Measurements from ENCODE around the gene RABGAP1L. TPM values are rescaled to one million over a fixed set of nuclear protein-coding genes. Genes with fewer than 3 reads are reported as not detected.

RABGAP1L gene
- total RNA-seq, 4 donors from 2014 or later, result 48.2 to 102 (median 59.1) TPM

DNA sequence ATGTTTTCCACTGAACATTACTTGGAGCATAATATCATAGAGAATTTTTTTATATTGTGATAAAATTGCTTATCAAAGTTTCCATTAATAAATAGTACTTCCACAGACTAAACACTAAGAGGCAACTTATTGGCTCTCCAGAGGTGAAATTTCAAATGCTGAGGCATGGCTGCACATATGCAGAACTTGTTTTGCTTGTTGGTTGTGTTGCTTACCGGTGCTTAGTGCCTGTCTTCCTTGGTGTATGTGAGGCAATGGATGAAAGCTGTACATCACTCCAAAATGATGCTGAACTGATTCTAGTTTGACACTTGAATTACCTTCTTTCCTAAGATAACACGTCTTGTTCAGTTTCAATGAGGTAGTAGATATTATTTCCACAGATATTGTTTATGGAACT, 258.6 kb downstream of the RABGAP1L start:
- TF ChIP-seq EP300 (IDR thresholded peaks at IDR 0.05) (no peak), POLR2AphosphoS5 (IDR thresholded peaks at IDR 0.05) (no peak), POLR2A (IDR thresholded peaks at IDR 0.05) (no peak)
- TF ChIP-seq, protein P1, sequence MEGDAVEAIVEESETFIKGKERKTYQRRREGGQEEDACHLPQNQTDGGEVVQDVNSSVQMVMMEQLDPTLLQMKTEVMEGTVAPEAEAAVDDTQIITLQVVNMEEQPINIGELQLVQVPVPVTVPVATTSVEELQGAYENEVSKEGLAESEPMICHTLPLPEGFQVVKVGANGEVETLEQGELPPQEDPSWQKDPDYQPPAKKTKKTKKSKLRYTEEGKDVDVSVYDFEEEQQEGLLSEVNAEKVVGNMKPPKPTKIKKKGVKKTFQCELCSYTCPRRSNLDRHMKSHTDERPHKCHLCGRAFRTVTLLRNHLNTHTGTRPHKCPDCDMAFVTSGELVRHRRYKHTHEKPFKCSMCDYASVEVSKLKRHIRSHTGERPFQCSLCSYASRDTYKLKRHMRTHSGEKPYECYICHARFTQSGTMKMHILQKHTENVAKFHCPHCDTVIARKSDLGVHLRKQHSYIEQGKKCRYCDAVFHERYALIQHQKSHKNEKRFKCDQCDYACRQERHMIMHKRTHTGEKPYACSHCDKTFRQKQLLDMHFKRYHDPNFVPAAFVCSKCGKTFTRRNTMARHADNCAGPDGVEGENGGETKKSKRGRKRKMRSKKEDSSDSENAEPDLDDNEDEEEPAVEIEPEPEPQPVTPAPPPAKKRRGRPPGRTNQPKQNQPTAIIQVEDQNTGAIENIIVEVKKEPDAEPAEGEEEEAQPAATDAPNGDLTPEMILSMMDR (IDR thresholded peaks at IDR 0.05), result no peak
- no peak overlapping the region for H3K27ac ChIP-seq
- 69% methylated on average over 2 of the region's 2 CpGs for WGBS
- H3K36me3 ChIP-seq, result no peaks in the 10 kb centered on the region
- no peaks in the 10 kb centered on the region for H3K9me3 ChIP-seq
- no peak overlapping the region for H3K4me3 ChIP-seq
- no peak for DNase-seq (ENCODE audit: low spot score in 2 of 2)
- H3K4me1 ChIP-seq, result no peaks in the 10 kb centered on the region
- no peaks in the 10 kb centered on the region for H3K27me3 ChIP-seq

DNA sequence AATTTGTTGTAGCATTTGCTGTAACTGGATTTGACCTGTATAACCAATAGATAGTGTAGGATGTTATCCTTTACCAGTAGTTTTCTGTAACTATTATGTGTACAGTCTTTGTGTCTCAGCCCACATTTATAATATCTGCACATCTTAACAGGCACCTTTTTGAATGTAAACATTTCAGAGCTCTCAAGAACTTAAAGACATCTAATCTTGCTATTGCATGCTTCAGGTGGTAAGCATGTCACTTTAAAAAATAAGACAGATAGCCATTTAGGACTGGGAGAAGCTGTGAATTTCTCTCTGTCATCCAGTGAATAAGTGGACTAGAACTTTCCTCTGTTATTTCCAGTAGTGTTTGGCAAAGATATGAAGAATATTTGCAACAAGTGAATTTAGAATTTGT, 265.8 kb downstream of the RABGAP1L start:
- Histone ChIP-seq H3K27me3 (no peaks in the 10 kb centered on the region), H3K27ac (no peak overlapping the region), H3K9me3 (no peaks in the 10 kb centered on the region), H3K36me3 (no peaks in the 10 kb centered on the region), H3K4me1 (no peaks in the 10 kb centered on the region), H3K4me3 (no peak overlapping the region)
- TF ChIP-seq EP300 (IDR thresholded peaks at IDR 0.05) (no peak), POLR2AphosphoS5 (IDR thresholded peaks at IDR 0.05) (no peak), POLR2A (IDR thresholded peaks at IDR 0.05) (no peak)
- TF ChIP-seq, protein P1 (IDR thresholded peaks at IDR 0.05), result no peak
- no peak for DNase-seq (ENCODE audit: low spot score in 2 of 2)

DNA sequence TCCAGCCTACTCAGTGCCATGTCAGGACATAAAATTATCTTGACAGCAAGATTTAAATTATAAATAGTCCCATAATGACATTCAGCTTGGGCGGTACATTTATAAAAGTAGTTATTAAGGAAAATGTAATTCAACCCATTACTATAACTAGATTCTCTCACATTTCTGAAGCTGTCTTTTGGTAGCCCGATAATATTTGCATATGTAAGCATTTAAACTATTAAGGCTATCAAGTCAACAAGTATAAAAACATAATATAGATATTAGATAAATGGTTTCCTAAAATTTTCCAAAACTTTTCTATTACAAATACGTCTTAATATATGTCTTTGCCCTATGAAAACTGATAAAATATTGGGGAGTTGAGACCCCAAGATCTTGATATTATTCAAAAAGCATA, 266.8 kb downstream of the RABGAP1L start:
- Histone ChIP-seq H3K36me3 (no peaks in the 10 kb centered on the region), H3K27me3 (no peaks in the 10 kb centered on the region), H3K4me1 (no peaks in the 10 kb centered on the region), H3K27ac (no peak overlapping the region), H3K9me3 (no peaks in the 10 kb centered on the region), H3K4me3 (no peak overlapping the region)
- no peak for DNase-seq (ENCODE audit: low spot score in 2 of 2)
- TF ChIP-seq POLR2A (IDR thresholded peaks at IDR 0.05) (no peak), POLR2AphosphoS5 (IDR thresholded peaks at IDR 0.05) (no peak), EP300 (IDR thresholded peaks at IDR 0.05) (no peak)
- TF ChIP-seq, protein P1 (IDR thresholded peaks at IDR 0.05), result no peak
- 80% methylated on average over 3 of the region's 3 CpGs for WGBS

DNA sequence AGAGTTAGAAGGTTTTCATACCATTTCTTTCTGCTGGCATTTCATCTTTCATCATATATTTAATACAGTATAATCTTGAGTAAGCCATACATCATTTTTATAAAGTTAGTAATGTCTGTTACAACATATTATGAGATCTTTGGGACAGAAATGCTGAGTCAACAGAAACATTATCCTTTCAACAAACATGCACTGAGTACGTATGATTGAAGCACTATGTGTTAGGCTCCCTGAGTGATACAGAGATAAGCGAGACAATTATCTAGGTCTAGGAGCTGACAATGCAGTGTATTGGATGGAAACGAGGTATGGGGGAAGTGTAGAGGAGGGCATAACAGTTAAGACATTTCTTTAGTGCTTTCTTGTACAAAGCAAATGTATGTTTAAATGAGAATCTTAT, 268.7 kb downstream of the RABGAP1L start:
- no peak for DNase-seq (ENCODE audit: low spot score in 2 of 2)
- H3K36me3 ChIP-seq, result no peaks in the 10 kb centered on the region
- no peaks in the 10 kb centered on the region for H3K9me3 ChIP-seq
- no peak overlapping the region for H3K4me3 ChIP-seq
- no peaks in the 10 kb centered on the region for H3K4me1 ChIP-seq
- TF ChIP-seq POLR2A (IDR thresholded peaks at IDR 0.05), result no peak
- no peak for TF ChIP-seq EP300 (IDR thresholded peaks at IDR 0.05)
- TF ChIP-seq, protein P1 (IDR thresholded peaks at IDR 0.05), result no peak
- no peak for TF ChIP-seq POLR2AphosphoS5 (IDR thresholded peaks at IDR 0.05)
- H3K27me3 ChIP-seq, result no peaks in the 10 kb centered on the region
- WGBS, result 71% methylated on average over 3 of the region's 3 CpGs
- no peak overlapping the region for H3K27ac ChIP-seq

DNA sequence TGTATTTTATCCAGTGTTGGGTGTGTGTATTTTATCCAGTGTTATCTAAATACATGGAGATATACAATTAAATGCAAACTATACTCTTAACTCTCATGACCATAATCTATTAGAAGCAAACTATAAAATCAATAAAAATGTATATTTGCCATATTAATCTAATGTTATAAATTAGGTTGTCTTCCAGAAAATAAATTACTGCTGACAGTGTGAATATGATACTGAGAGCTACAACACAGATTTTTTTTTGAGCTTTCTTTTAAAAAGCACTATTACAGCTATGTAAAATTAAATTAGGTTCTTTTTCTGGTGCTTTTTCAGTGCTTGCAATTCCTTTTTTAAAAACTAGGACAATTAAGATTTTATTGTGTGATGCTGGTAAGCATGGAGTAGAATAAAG, 269.4 kb downstream of the RABGAP1L start:
- no peak for DNase-seq (ENCODE audit: low spot score in 2 of 2)
- H3K4me3 ChIP-seq, result no peak overlapping the region
- H3K27ac ChIP-seq, result no peak overlapping the region
- no peaks in the 10 kb centered on the region for H3K4me1 ChIP-seq
- TF ChIP-seq POLR2AphosphoS5 (IDR thresholded peaks at IDR 0.05), result no peak
- TF ChIP-seq EP300 (IDR thresholded peaks at IDR 0.05), result no peak
- no peak for TF ChIP-seq POLR2A (IDR thresholded peaks at IDR 0.05)
- TF ChIP-seq, protein P1 (IDR thresholded peaks at IDR 0.05), result no peak
- H3K9me3 ChIP-seq, result no peaks in the 10 kb centered on the region
- no peaks in the 10 kb centered on the region for H3K27me3 ChIP-seq
- H3K36me3 ChIP-seq, result no peaks in the 10 kb centered on the region
